ENCODE measurements around the gene DDX50.
"Not testable (repeated sequence)": the region's sequence is repeated elsewhere in the genome, so short reads cannot be mapped to it uniquely, and the experiment has no call there.

The DDX50 gene

GRCh38 chr10:68938117-68938516 lies 37.0 kb downstream of the DDX50 start:
- Histone ChIP-seq H3K27me3 (ENCODE audit: control insufficient read depth, low read length) (no peaks in the 10 kb centered on the region), H4K20me1 (ENCODE audit: control insufficient read depth, insufficient read depth, low read depth, low read length) (no peaks in the 10 kb centered on the region), H3F3A (ENCODE audit: control insufficient read depth, insufficient read depth) (no peaks in the 10 kb centered on the region; the same call in 1 of the 2 replicates), H3K9me3 (ENCODE audit: control insufficient read depth, insufficient read depth, low read length) (no peaks in the 10 kb centered on the region), H3K27ac (ENCODE audit: low read depth, low read length) (no peak overlapping the region), H3K79me2 (ENCODE audit: control insufficient read depth, low read length) (peaks cover 4% of the 10 kb centered on the region; the same call in 1 of the 2 replicates), H3K4me1 (ENCODE audit: control insufficient read depth, low read length) (no peaks in the 10 kb centered on the region), H3K9me2 (replicated peaks; ENCODE audit: control insufficient read depth, low read length) (no peaks in the 10 kb centered on the region), H3K4me3 (ENCODE audit: low read length) (no peak overlapping the region), H3K4me2 (ENCODE audit: low read length) (no peak overlapping the region), H3K36me3 (ENCODE audit: control insufficient read depth, low read length) (peaks cover 73% of the 10 kb centered on the region)
- no peak for TF ChIP-seq EZH2phosphoT487 (IDR thresholded peaks at IDR 0.05; ENCODE audit: borderline replicate concordance, low read length)
- TF ChIP-seq CTCF (IDR thresholded peaks at IDR 0.05; ENCODE audit: low read depth, low read length, poor library complexity, severe bottlenecking), result no peak

GRCh38 chr10:68938884-68939283 lies 37.8 kb downstream of the DDX50 start:
- TF ChIP-seq CTCF (IDR thresholded peaks at IDR 0.05; ENCODE audit: low read depth, low read length, poor library complexity, severe bottlenecking), result no peak
- TF ChIP-seq EZH2phosphoT487 (IDR thresholded peaks at IDR 0.05; ENCODE audit: borderline replicate concordance, low read length), result no peak

GRCh38 chr10:68940917-68941316 lies 39.8 kb downstream of the DDX50 start:
- not testable (repeated sequence) for H3K4me3 ChIP-seq (ENCODE audit: low read length); H3K9me3 ChIP-seq (ENCODE audit: control insufficient read depth, insufficient read depth, low read length); H3K27ac ChIP-seq (ENCODE audit: low read depth, low read length); H3K27me3 ChIP-seq (ENCODE audit: control insufficient read depth, low read length); H4K20me1 ChIP-seq (ENCODE audit: control insufficient read depth, insufficient read depth, low read depth, low read length); H3K4me1 ChIP-seq (ENCODE audit: control insufficient read depth, low read length); H3K4me2 ChIP-seq (ENCODE audit: low read length); H3K79me2 ChIP-seq (ENCODE audit: control insufficient read depth, low read length); H3F3A ChIP-seq (ENCODE audit: control insufficient read depth, insufficient read depth); H3K9me2 ChIP-seq (replicated peaks; ENCODE audit: control insufficient read depth, low read length)
- H3K36me3 ChIP-seq (ENCODE audit: control insufficient read depth, low read length), result peaks cover 72% of the 10 kb centered on the region

More at GRCh38 chr10:68938884-68939283, 37.8 kb downstream of the DDX50 start:
- peaks cover 78% of the 10 kb centered on the region for H3K36me3 ChIP-seq (ENCODE audit: control insufficient read depth, low read length)
- H3F3A ChIP-seq (ENCODE audit: control insufficient read depth, insufficient read depth), result no peaks in the 10 kb centered on the region; the same call in 1 of the 2 replicates
- H3K4me2 ChIP-seq (ENCODE audit: low read length), result no peak overlapping the region
- H3K27ac ChIP-seq (ENCODE audit: low read depth, low read length), result no peak overlapping the region
- no peak overlapping the region for H3K4me3 ChIP-seq (ENCODE audit: low read length)
- H3K4me1 ChIP-seq (ENCODE audit: control insufficient read depth, low read length), result no peaks in the 10 kb centered on the region
- peaks cover 4% of the 10 kb centered on the region; the same call in 1 of the 2 replicates for H3K79me2 ChIP-seq (ENCODE audit: control insufficient read depth, low read length)
- H4K20me1 ChIP-seq (ENCODE audit: control insufficient read depth, insufficient read depth, low read depth, low read length), result no peaks in the 10 kb centered on the region
- no peaks in the 10 kb centered on the region for H3K27me3 ChIP-seq (ENCODE audit: control insufficient read depth, low read length)
- H3K9me2 ChIP-seq (replicated peaks; ENCODE audit: control insufficient read depth, low read length), result no peaks in the 10 kb centered on the region
- no peaks in the 10 kb centered on the region for H3K9me3 ChIP-seq (ENCODE audit: control insufficient read depth, insufficient read depth, low read length)

- no peak overlapping the region for H3K4me3 ChIP-seq (ENCODE audit: low read length)
- H3K36me3 ChIP-seq (ENCODE audit: control insufficient read depth, low read length), result peaks cover 58% of the 10 kb centered on the region
- no peaks in the 10 kb centered on the region for H3K9me2 ChIP-seq (replicated peaks; ENCODE audit: control insufficient read depth, low read length)
- H3K27me3 ChIP-seq (ENCODE audit: control insufficient read depth, low read length), result no peaks in the 10 kb centered on the region
- no peaks in the 10 kb centered on the region for H3K9me3 ChIP-seq (ENCODE audit: control insufficient read depth, insufficient read depth, low read length)
- H3K4me2 ChIP-seq (ENCODE audit: low read length), result no peak overlapping the region
- no peaks in the 10 kb centered on the region for H4K20me1 ChIP-seq (ENCODE audit: control insufficient read depth, insufficient read depth, low read depth, low read length)
- H3F3A ChIP-seq (ENCODE audit: control insufficient read depth, insufficient read depth), result peaks cover 13% of the 10 kb centered on the region
- TF ChIP-seq EZH2phosphoT487 (IDR thresholded peaks at IDR 0.05; ENCODE audit: borderline replicate concordance, low read length) (no peak), CTCF (IDR thresholded peaks at IDR 0.05; ENCODE audit: low read depth, low read length, poor library complexity, severe bottlenecking) (no peak)
- H3K79me2 ChIP-seq (ENCODE audit: control insufficient read depth, low read length), result peaks cover 14% of the 10 kb centered on the region
- peaks cover 7% of the 10 kb centered on the region for H3K4me1 ChIP-seq (ENCODE audit: control insufficient read depth, low read length)
- H3K27ac ChIP-seq (ENCODE audit: low read depth, low read length), result no peak overlapping the region
These were observed 49.5 kb downstream of the DDX50 start for GRCh38 chr10:68950598-68950997.
